ENCODE results near the gene SAMD10.
"Not testable (repeated sequence)": the region's sequence is repeated elsewhere in the genome, so short reads cannot be mapped to it uniquely, and the experiment has no call there.

SAMD10 gene

GRCh38 chr20:63932606-63933160, 46.8 kb downstream of the SAMD10 start:
- H3K27ac Mint-ChIP-seq (ENCODE audit: low read depth), result no peak overlapping the region
- H3K36me3 Mint-ChIP-seq (ENCODE audit: insufficient read depth), result peaks cover 41% of the 10 kb centered on the region
- peaks cover 8% of the 10 kb centered on the region for H3K4me1 Mint-ChIP-seq
- DNase-seq (ENCODE audit: low spot score in 2 of 2) (no peak), ATAC-seq (replicated peaks; ENCODE audit: extremely low read depth, poor library complexity, severe bottlenecking) (no peak)
- H3K4me3 Mint-ChIP-seq, result no peak overlapping the region
- H3K27me3 Mint-ChIP-seq, result no peaks in the 10 kb centered on the region
- H3K9me3 Mint-ChIP-seq, result no peaks in the 10 kb centered on the region

DNA sequence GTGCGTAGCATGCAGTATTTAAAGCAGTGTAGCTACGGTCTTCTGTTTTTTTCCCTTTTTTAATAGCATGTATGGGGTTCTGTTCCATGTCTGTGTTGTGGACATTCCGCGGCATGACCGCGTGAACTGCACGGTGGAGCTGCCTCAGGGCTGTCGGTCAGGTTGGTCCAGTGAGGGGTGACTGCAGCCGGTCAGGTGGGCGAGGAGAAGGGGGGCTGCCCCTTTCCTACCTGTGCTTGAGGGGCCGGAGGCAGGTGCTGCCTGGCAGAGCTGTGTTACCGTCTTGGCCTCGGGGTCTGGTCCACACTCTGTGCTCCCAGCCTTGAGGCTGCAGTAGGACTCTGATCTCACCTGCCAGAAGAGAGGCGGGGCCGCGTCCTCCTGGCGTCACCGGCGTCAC, 47.7 kb downstream of the SAMD10 start:
- Mint-ChIP-seq H3K36me3 (ENCODE audit: insufficient read depth) (peaks cover 44% of the 10 kb centered on the region), H3K9me3 (no peaks in the 10 kb centered on the region), H3K27me3 (no peaks in the 10 kb centered on the region), H3K4me3 (no peak overlapping the region), H3K27ac (ENCODE audit: low read depth) (no peak overlapping the region), H3K4me1 (peaks cover 12% of the 10 kb centered on the region)
- DNase-seq (ENCODE audit: low spot score in 2 of 2), result no peak
- no peak for ATAC-seq (replicated peaks; ENCODE audit: extremely low read depth, poor library complexity, severe bottlenecking)

- Mint-ChIP-seq H3K4me3 (no peak overlapping the region), H3K4me1 (peaks cover 18% of the 10 kb centered on the region), H3K9me3 (no peaks in the 10 kb centered on the region), H3K36me3 (ENCODE audit: insufficient read depth) (peaks cover 43% of the 10 kb centered on the region), H3K27ac (ENCODE audit: low read depth) (no peak overlapping the region), H3K27me3 (no peaks in the 10 kb centered on the region)
- ATAC-seq (replicated peaks; ENCODE audit: extremely low read depth, poor library complexity, severe bottlenecking), result no peak
- no peak for DNase-seq (ENCODE audit: low spot score in 2 of 2)
Observed at GRCh38 chr20:63930971-63931553, 48.4 kb downstream of the SAMD10 start.

- H3K4me1 Mint-ChIP-seq, result peaks cover 20% of the 10 kb centered on the region
- not testable (repeated sequence) for H3K9me3 Mint-ChIP-seq; H3K27ac Mint-ChIP-seq (ENCODE audit: low read depth); H3K4me3 Mint-ChIP-seq; DNase-seq (ENCODE audit: low spot score in 2 of 2); ATAC-seq (replicated peaks; ENCODE audit: extremely low read depth, poor library complexity, severe bottlenecking); H3K27me3 Mint-ChIP-seq
- H3K36me3 Mint-ChIP-seq (ENCODE audit: insufficient read depth), result peaks cover 39% of the 10 kb centered on the region
Observed at GRCh38 chr20:63929473-63929883, 50.0 kb downstream of the SAMD10 start.

GRCh38 chr20:63929071-63929470, 50.4 kb downstream of the SAMD10 start:
- Mint-ChIP-seq H3K4me1 (peaks cover 19% of the 10 kb centered on the region), H3K4me3 (no peak overlapping the region), H3K27ac (ENCODE audit: low read depth) (no peak overlapping the region), H3K36me3 (ENCODE audit: insufficient read depth) (peaks cover 37% of the 10 kb centered on the region), H3K9me3 (no peaks in the 10 kb centered on the region), H3K27me3 (no peaks in the 10 kb centered on the region)
- DNase-seq (ENCODE audit: low spot score in 2 of 2), result no peak
- no peak for ATAC-seq (replicated peaks; ENCODE audit: extremely low read depth, poor library complexity, severe bottlenecking)

DNA sequence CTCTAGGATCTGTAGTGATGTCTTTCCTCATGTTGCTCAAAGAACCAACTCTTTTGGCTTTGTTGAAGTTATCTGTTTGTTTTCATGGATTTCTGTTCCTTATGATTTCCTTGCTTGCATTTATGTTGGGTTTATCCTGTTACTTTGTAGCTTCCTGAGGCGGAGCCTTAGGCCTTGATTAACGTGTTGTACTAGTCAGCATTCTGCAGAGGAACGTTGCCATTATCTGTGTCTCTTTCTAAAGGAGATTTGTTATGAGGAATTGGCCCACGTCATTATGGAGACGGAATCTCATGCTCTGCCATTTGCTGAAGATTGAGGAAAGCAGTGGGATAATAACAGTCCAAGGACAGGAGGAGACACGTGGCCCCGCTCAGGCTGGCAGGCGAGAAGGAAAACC, 53.1 kb downstream of the SAMD10 start:
- Mint-ChIP-seq H3K36me3 (ENCODE audit: insufficient read depth) (peaks cover 36% of the 10 kb centered on the region), H3K27me3 (no peaks in the 10 kb centered on the region), H3K4me3 (no peak overlapping the region), H3K27ac (ENCODE audit: low read depth) (peak overlapping the region; percentile 4), H3K9me3 (no peaks in the 10 kb centered on the region), H3K4me1 (peaks cover 19% of the 10 kb centered on the region)
- no peak for ATAC-seq (replicated peaks; ENCODE audit: extremely low read depth, poor library complexity, severe bottlenecking)
- no peak for DNase-seq (ENCODE audit: low spot score in 2 of 2)

DNA sequence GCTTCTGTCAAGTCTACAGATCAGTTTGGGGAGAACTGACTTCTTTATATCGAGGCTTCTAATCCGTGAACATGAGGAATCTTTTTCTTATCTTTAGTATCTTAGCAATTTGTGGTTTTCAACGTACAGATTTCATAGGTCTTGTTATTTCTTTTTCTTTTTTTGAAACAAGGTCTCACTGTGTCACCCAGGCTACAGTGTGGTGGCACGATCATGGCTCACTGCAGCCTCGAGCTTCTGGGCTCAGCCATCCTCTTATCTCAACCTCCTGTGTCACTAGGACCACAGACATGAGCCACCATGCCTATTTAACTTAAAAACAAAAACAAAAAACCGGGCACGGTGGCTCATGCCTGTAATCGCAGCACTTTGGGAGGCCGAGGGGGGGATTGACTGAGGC, 55.2 kb downstream of the SAMD10 start:
- ATAC-seq (replicated peaks; ENCODE audit: extremely low read depth, poor library complexity, severe bottlenecking), result no peak

More for the DNA sequence above, 55.2 kb downstream of the SAMD10 start:
- Mint-ChIP-seq H3K4me3 (no peak overlapping the region), H3K9me3 (no peaks in the 10 kb centered on the region), H3K27ac (ENCODE audit: low read depth) (no peak overlapping the region), H3K27me3 (no peaks in the 10 kb centered on the region), H3K36me3 (ENCODE audit: insufficient read depth) (peaks cover 33% of the 10 kb centered on the region), H3K4me1 (peaks cover 19% of the 10 kb centered on the region)
- no peak for DNase-seq (ENCODE audit: low spot score in 2 of 2)

Measured in central memory CD8-positive, alpha-beta T cell (primary cell).